SU-DHL-6 (cell line): Measurements from ENCODE around the gene PPP2R5C.

ENCODE experiments used
- H2AFZ ChIP-seq: fragments of 200-600 bp; sonication (generic); 2 replicates; pipeline ENCODE4 v1.6.1; 2014; ENCODE audit warnings: low read depth, mild to moderate bottlenecking, moderate library complexity, mixed read lengths, antibody characterized with exemption, low read length; ENCODE audit not compliant: severe bottlenecking
- H3F3A ChIP-seq: fragments of 200-600 bp; shearing (Covaris generic); 2 replicates; pipeline ENCODE4 v1.6.0; 2016; ENCODE audit warnings: antibody characterized with exemption, mild to moderate bottlenecking; ENCODE audit not compliant: insufficient read depth
- H3K27ac ChIP-seq: fragments of 200-600 bp; sonication (generic); 2 replicates; pipeline ENCODE4 v1.5.1; 2016; ENCODE audit warnings: low read depth, mild to moderate bottlenecking, low read length, moderate library complexity, mixed read lengths
- H3K27me3 ChIP-seq: fragments of 200-600 bp; sonication (generic), shearing (Covaris generic); 2 replicates; pipeline ENCODE4 v1.6.0; 2014; ENCODE audit warnings: mild to moderate bottlenecking, low read length
- H3K36me3 ChIP-seq: fragments of 200-600 bp; sonication (generic); 2 replicates; pipeline ENCODE4 v1.6.1; 2014; ENCODE audit warnings: mild to moderate bottlenecking, low read length, mixed read lengths
- H3K4me2 ChIP-seq: fragments of 300-600, 200-600 bp; shearing (Covaris generic), sonication (generic); 2 replicates; pipeline ENCODE4 v1.6.0; 2014; ENCODE audit warnings: low read length, low read depth, mild to moderate bottlenecking; ENCODE audit not compliant: poor library complexity, severe bottlenecking
- H3K4me3 ChIP-seq: fragments of 200-600 bp; sonication (generic); 2 replicates; pipeline ENCODE4 v1.5.1; 2014; ENCODE audit warnings: antibody characterized with exemption, low read length, mild to moderate bottlenecking, mixed read lengths; ENCODE audit not compliant: insufficient read depth, poor library complexity, severe bottlenecking
- H3K79me2 ChIP-seq: fragments of 200-600 bp; sonication (generic); 2 replicates; pipeline ENCODE4 v1.6.1; 2014; ENCODE audit warnings: mild to moderate bottlenecking, low read length, moderate library complexity; ENCODE audit not compliant: insufficient read depth
- H3K9ac ChIP-seq: fragments of 200-600 bp; sonication (generic); 2 replicates; pipeline ENCODE4 v1.7.0; 2014; ENCODE audit warnings: mild to moderate bottlenecking, low read length
- H3K9me2 ChIP-seq: fragments of 200-600 bp; sonication (generic); replicated peaks from 2 replicates; pipeline ENCODE4 v1.6.1; 2014; ENCODE audit warnings: low read length; ENCODE audit not compliant: insufficient read depth
- H3K9me3 ChIP-seq: fragments of 200-600 bp; sonication (generic); 2 replicates; pipeline ENCODE4 v1.6.1; 2014; ENCODE audit warnings: low read length, mixed read lengths; ENCODE audit not compliant: insufficient read depth
- H4K20me1 ChIP-seq: fragments of 200-600 bp; sonication (generic); 2 replicates; pipeline ENCODE4 v1.6.1; 2014; ENCODE audit warnings: low read depth, mild to moderate bottlenecking, antibody characterized with exemption, low read length, moderate library complexity, mixed read lengths
- CTCF ChIP-seq: fragments of 200-600 bp; sonication (generic); IDR thresholded peaks from one replicate; pipeline ENCODE4 v1.5.1; 2017; ENCODE audit warnings: antibody characterized with exemption, mild to moderate bottlenecking, low read length, moderate library complexity; ENCODE audit not compliant: insufficient read depth, poor library complexity, severe bottlenecking
- EZH2phosphoT487 ChIP-seq: fragments of 200-600 bp; sonication (generic), shearing (Covaris generic); conservative IDR thresholded peaks from 2 replicates; pipeline ENCODE4 v1.6.1; 2018; ENCODE audit warnings: mild to moderate bottlenecking, antibody characterized with exemption, low read length, moderate library complexity, mixed read lengths

Gene PPP2R5C

GRCh38 chr14:101767618-101768362 lies 6.3 kb downstream of the PPP2R5C start:
- H3K4me2 ChIP-seq, result no peak overlapping the region
- no peaks in the 10 kb centered on the region for H3K9me2 ChIP-seq
- no peaks in the 10 kb centered on the region for H3K36me3 ChIP-seq
- H3K79me2 ChIP-seq, result no peaks in the 10 kb centered on the region
- H3K27ac ChIP-seq, result no peak overlapping the region
- H2AFZ ChIP-seq, result no peak overlapping the region
- peaks cover 9% of the 10 kb centered on the region for H3F3A ChIP-seq
- H3K9ac ChIP-seq, result no peak overlapping the region
- no peaks in the 10 kb centered on the region for H3K9me3 ChIP-seq
- no peaks in the 10 kb centered on the region for H3K27me3 ChIP-seq
- no peaks in the 10 kb centered on the region for H4K20me1 ChIP-seq
- no peak overlapping the region for H3K4me3 ChIP-seq
- no peak for TF ChIP-seq CTCF

GRCh38 chr14:101770183-101770582 lies 8.7 kb downstream of the PPP2R5C start:
- Histone ChIP-seq H3K79me2 (no peaks in the 10 kb centered on the region), H3K4me2 (peak overlapping the region; percentile 11), H3K9me3 (no peaks in the 10 kb centered on the region), H3K36me3 (no peaks in the 10 kb centered on the region), H3K9me2 (no peaks in the 10 kb centered on the region), H2AFZ (no peak overlapping the region), H3K27me3 (no peaks in the 10 kb centered on the region), H3F3A (peaks cover 33% of the 10 kb centered on the region), H3K9ac (no peak overlapping the region), H4K20me1 (no peaks in the 10 kb centered on the region), H3K4me3 (no peak overlapping the region), H3K27ac (peak overlapping the region; percentile 15; the same call in 1 of the 2 replicates)
- no peak for TF ChIP-seq CTCF
- TF ChIP-seq EZH2phosphoT487, result no peak

DNA sequence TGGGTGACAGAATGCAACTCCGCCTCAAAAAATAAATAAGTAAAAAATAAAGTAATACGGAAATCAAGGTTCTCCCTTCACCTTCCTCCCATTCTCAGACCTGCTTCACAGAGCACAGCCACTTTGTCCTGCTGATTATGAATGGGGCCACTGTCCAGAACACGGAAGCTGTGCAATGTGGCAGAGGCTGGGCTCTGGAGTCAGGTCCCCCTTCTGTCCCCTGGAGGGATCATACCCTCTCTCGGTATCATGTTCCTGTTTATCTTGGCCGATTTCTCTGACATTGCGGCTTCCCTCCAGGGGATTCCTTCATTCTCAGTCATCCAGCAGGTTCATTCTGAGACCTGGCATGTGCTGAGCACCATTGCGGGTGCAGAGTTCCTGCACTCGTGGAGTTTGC lies 11.3 kb downstream of the PPP2R5C start:
- peak overlapping the region; percentile 53; the same call in 1 of the 2 replicates for H3K9ac ChIP-seq
- peaks cover 46% of the 10 kb centered on the region for H3F3A ChIP-seq
- TF ChIP-seq CTCF (no peak), EZH2phosphoT487 (no peak)
- H2AFZ ChIP-seq, result no peak overlapping the region
- no peaks in the 10 kb centered on the region for H3K79me2 ChIP-seq
- no peaks in the 10 kb centered on the region for H3K9me2 ChIP-seq
- H4K20me1 ChIP-seq, result no peaks in the 10 kb centered on the region
- H3K9me3 ChIP-seq, result no peaks in the 10 kb centered on the region
- H3K27ac ChIP-seq, result peak overlapping the region; percentile 95
- no peaks in the 10 kb centered on the region for H3K27me3 ChIP-seq
- no peak overlapping the region for H3K4me3 ChIP-seq
- no peaks in the 10 kb centered on the region for H3K36me3 ChIP-seq
- H3K4me2 ChIP-seq, result peak overlapping the region; percentile 65
